Stimulated activated CD8-positive, alpha-beta memory T cell treated with anti-CD3 and anti-CD28 coated beads, Interleukin-4, amount 100 ng/mL, for 1 hour (primary cell): ENCODE data around the gene PPP1R16B.
"Not testable (repeated sequence)": the region's sequence is repeated elsewhere in the genome, so short reads cannot be mapped to it uniquely, and the experiment has no call there.

Experiments
- DNase-seq, 2 donors: peaks; one replicate each; pipeline ENCODE4 v3.0.0-alpha.2; 2020; ENCODE audit warnings: low read depth in 2 of 2, low spot score in 1 of 2

The PPP1R16B gene

GRCh38 chr20:38791291-38791690 lies 14.2 kb upstream of the PPP1R16B start:
- DNase-seq, result no peak

GRCh38 chr20:38791940-38792339 lies 13.6 kb upstream of the PPP1R16B start:
- DNase-seq, result no peak

GRCh38 chr20:38794057-38794456 lies 11.4 kb upstream of the PPP1R16B start:
- not testable (repeated sequence) for DNase-seq

GRCh38 chr20:38798266-38798665 lies 7.2 kb upstream of the PPP1R16B start:
- no peak for DNase-seq

GRCh38 chr20:38799203-38799602 lies 6.3 kb upstream of the PPP1R16B start:
- DNase-seq, result no peak

GRCh38 chr20:38800882-38801281 lies 4.6 kb upstream of the PPP1R16B start:
- DNase-seq, result no peak

GRCh38 chr20:38804221-38804620 lies 1.3 kb upstream of the PPP1R16B start:
- DNase-seq, result no peak

- DNase-seq, result peak; percentile 57 to 68
These were observed 605 bp upstream of the PPP1R16B start for GRCh38 chr20:38804682-38805501.

- peak in 1 of 2 donors; percentile 12 for DNase-seq
These were observed 709 bp downstream of the PPP1R16B start for GRCh38 chr20:38805958-38806854.

- no peak for DNase-seq
These were observed 1.6 kb downstream of the PPP1R16B start for GRCh38 chr20:38806855-38807655.

GRCh38 chr20:38809942-38810341 lies 4.4 kb downstream of the PPP1R16B start:
- no peak for DNase-seq

GRCh38 chr20:38810926-38811630 lies 5.6 kb downstream of the PPP1R16B start:
- no peak for DNase-seq

GRCh38 chr20:38811769-38812168 lies 6.3 kb downstream of the PPP1R16B start:
- no peak for DNase-seq

GRCh38 chr20:38812182-38812581 lies 6.7 kb downstream of the PPP1R16B start:
- DNase-seq, result no peak

- DNase-seq, result no peak
These were observed 7.4 kb downstream of the PPP1R16B start for GRCh38 chr20:38812709-38813573.

- DNase-seq, result not testable (repeated sequence)
These were observed 8.1 kb downstream of the PPP1R16B start for GRCh38 chr20:38813574-38813962.

GRCh38 chr20:38815446-38815845 lies 9.9 kb downstream of the PPP1R16B start:
- DNase-seq, result no peak

GRCh38 chr20:38818113-38819065 lies 12.9 kb downstream of the PPP1R16B start:
- DNase-seq, result no peak

GRCh38 chr20:38825571-38825900 lies 20.0 kb downstream of the PPP1R16B start:
- DNase-seq, result no peak
